GM23338 (cell line): ENCODE data around the gene FAHD1. TPM values are rescaled to one million over a fixed set of nuclear protein-coding genes. Genes with fewer than 3 reads are reported as not detected.

ENCODE experiments used
- ATAC-seq: fragments of 200-7000 bp; cut with Tn5 transposase; 3 replicates; pipeline ENCODE4 v1.9.1; 2020
- DNase-seq: peaks from one replicate; pipeline ENCODE4 v3.0.0-alpha.2; 2015; ENCODE audit warnings: low spot score
- H2AFZ ChIP-seq: fragments of 200-600 bp; sonication (generic); 2 replicates; pipeline ENCODE4 v1.8.0; 2016; ENCODE audit warnings: antibody characterized with exemption, mild to moderate bottlenecking, moderate library complexity
- H3F3A ChIP-seq: fragments of 200-600 bp; sonication (generic); replicated peaks from 2 replicates; pipeline ENCODE4 v1.8.0; 2017; ENCODE audit warnings: antibody characterized with exemption, mixed run types, low read depth
- H3K27ac ChIP-seq: fragments of 200-600 bp; sonication (generic); 2 replicates; pipeline ENCODE4 v1.6.1; 2016; ENCODE audit warnings: low read depth
- H3K27me3 ChIP-seq: fragments of 200-600 bp; sonication (generic); 2 replicates; pipeline ENCODE4 v1.8.0; 2016; ENCODE audit warnings: mild to moderate bottlenecking, mixed run types, moderate library complexity; ENCODE audit not compliant: insufficient read depth
- H3K36me3 ChIP-seq: fragments of 200-600 bp; sonication (generic); 2 replicates; pipeline ENCODE4 v1.8.0; 2016; ENCODE audit warnings: mild to moderate bottlenecking; ENCODE audit not compliant: insufficient read depth
- H3K4me1 ChIP-seq: fragments of 200-600 bp; sonication (generic); 2 replicates; pipeline ENCODE4 v1.8.0; 2016; ENCODE audit warnings: mild to moderate bottlenecking, moderate library complexity; ENCODE audit not compliant: insufficient read depth
- H3K4me2 ChIP-seq: fragments of 200-600 bp; sonication (generic); 2 replicates; pipeline ENCODE4 v1.7.1; 2017; ENCODE audit warnings: mixed run types
- H3K4me3 ChIP-seq: fragments of 200-600 bp; sonication (generic); 2 replicates; pipeline ENCODE4 v1.6.1; 2016; ENCODE audit warnings: mixed run types
- H3K79me2 ChIP-seq: fragments of 200-600 bp; sonication (generic); replicated peaks from 2 replicates; pipeline ENCODE4 v1.8.0; 2017; ENCODE audit warnings: mild to moderate bottlenecking; ENCODE audit not compliant: insufficient read depth
- H3K9me2 ChIP-seq: fragments of 200-600 bp; sonication (generic); 2 replicates; pipeline ENCODE4 v1.8.0; 2017; ENCODE audit not compliant: insufficient read depth
- H4K20me1 ChIP-seq: fragments of 200-600 bp; sonication (generic); replicated peaks from 2 replicates; pipeline ENCODE4 v1.8.0; 2017; ENCODE audit warnings: mild to moderate bottlenecking; ENCODE audit not compliant: insufficient read depth
- H3K27ac Mint-ChIP-seq: 2 replicates; pipeline ENCODE4 v1.8.0; 2020; ENCODE audit warnings: inconsistent platforms, mild to moderate bottlenecking, moderate library complexity, mixed read lengths
- H3K27me3 Mint-ChIP-seq: 3 replicates; pipeline ENCODE4 v1.8.0; 2022; ENCODE audit warnings: low read depth, mild to moderate bottlenecking, moderate library complexity, mixed read lengths, inconsistent platforms; ENCODE audit not compliant: insufficient read depth, poor library complexity
- H3K36me3 Mint-ChIP-seq: 3 replicates; pipeline ENCODE4 v1.8.0; 2021; ENCODE audit warnings: low read depth, mild to moderate bottlenecking, inconsistent platforms, moderate library complexity, mixed read lengths
- H3K4me1 Mint-ChIP-seq: 3 replicates; pipeline ENCODE4 v1.8.0; 2020; ENCODE audit warnings: mild to moderate bottlenecking, inconsistent platforms, mixed read lengths
- H3K4me3 Mint-ChIP-seq: 3 replicates; pipeline ENCODE4 v1.8.0; 2021; ENCODE audit warnings: moderate library complexity, mild to moderate bottlenecking, inconsistent platforms, mixed read lengths
- H3K9me3 Mint-ChIP-seq: 3 replicates; pipeline ENCODE4 v1.8.0; 2020; ENCODE audit warnings: moderate library complexity, mild to moderate bottlenecking, inconsistent platforms, mixed read lengths
- CREB1 ChIP-seq: fragments of 250-450 bp; sonication (Bioruptor Pico); IDR thresholded peaks from 2 replicates; pipeline ENCODE4 v1.5.0; 2020; ENCODE audit warnings: low read depth, mild to moderate bottlenecking, moderate library complexity
- ETS1 ChIP-seq: IDR thresholded peaks from 2 replicates; pipeline ENCODE4 v1.6.1; 2016; ENCODE audit warnings: antibody characterized with exemption
- NANOG ChIP-seq: IDR thresholded peaks from 2 replicates; pipeline ENCODE4 v1.6.1; 2016; ENCODE audit warnings: antibody characterized with exemption, borderline replicate concordance
- POLR2AphosphoS5 ChIP-seq: IDR thresholded peaks from 2 replicates; pipeline ENCODE4 v1.6.1; 2016; ENCODE audit warnings: antibody characterized with exemption, low read depth
- ZNF331 ChIP-seq: fragments of 250-450 bp; sonication (Bioruptor Pico); IDR thresholded peaks from 2 replicates; pipeline ENCODE4 v1.5.0; 2020; ENCODE audit warnings: low read depth, mild to moderate bottlenecking, moderate library complexity
- ZNF462 ChIP-seq: fragments of 250-450 bp; sonication (Bioruptor Pico); IDR thresholded peaks from 2 replicates; pipeline ENCODE4 v1.5.0; 2020; ENCODE audit warnings: mild to moderate bottlenecking, moderate library complexity
- polyA plus RNA-seq: library from polyadenylated mRNA; unstranded; fragments of >200 nt; fragmentation: Nextera tagmentation; extraction: Ambion mirVana; gene quantifications from 2 replicates; pipeline ENCODE4 v1.2.1, GENCODE V29; 2016
- total RNA-seq: library from RNA; depleted of rRNA; stranded (reverse); fragments of >200 nt; shearing (Covaris generic); gene quantifications from 2 replicates; pipeline ENCODE4 v1.2.3, GENCODE V29; 2014

Gene FAHD1
- total and polyA plus RNA-seq, 2 experiments from 2014 or later = 21.0 to 23.9 TPM

- no peak overlapping the region for H3K27ac ChIP-seq
- peaks cover 16% of the 10 kb centered on the region; the same call in 2 of the 3 replicates for H3K36me3 Mint-ChIP-seq
- H3K27me3 ChIP-seq = no peaks in the 10 kb centered on the region
- no peaks in the 10 kb centered on the region for H3K36me3 ChIP-seq
- no peak for DNase-seq
- H3K27ac Mint-ChIP-seq = no peak overlapping the region
- peaks cover 19% of the 10 kb centered on the region; the same call in 1 of the 2 replicates for H4K20me1 ChIP-seq
- 0 out of 2 replicates have a peak, but pooled peaks cover 3% of the 10 kb centered on the region for H3F3A ChIP-seq
- peaks cover 7% of the 10 kb centered on the region; the same call in 1 of the 3 replicates for H3K9me3 Mint-ChIP-seq
- no peak for TF ChIP-seq ZNF462 (CRISPR knock-in tag)
- TF ChIP-seq POLR2AphosphoS5 = peak; percentile 31; the same call in 1 of the 2 replicates
- no peak for TF ChIP-seq NANOG
- no peak for TF ChIP-seq ZNF331 (CRISPR knock-in tag)
- no peak for TF ChIP-seq ETS1
- no peak for TF ChIP-seq CREB1 (CRISPR knock-in tag)
- H3K27me3 Mint-ChIP-seq = peaks cover 31% of the 10 kb centered on the region
- H3K4me2 ChIP-seq = no peak overlapping the region
- ATAC-seq = no peak
- H3K79me2 ChIP-seq = peaks cover 21% of the 10 kb centered on the region
- H2AFZ ChIP-seq = no peak overlapping the region
- H3K9me2 ChIP-seq = no peaks in the 10 kb centered on the region
- H3K4me1 Mint-ChIP-seq = peaks cover 5% of the 10 kb centered on the region
- no peak overlapping the region for H3K4me3 ChIP-seq
- peak overlapping the region; percentile 86; the same call in 1 of the 3 replicates for H3K4me3 Mint-ChIP-seq
- peaks cover 4% of the 10 kb centered on the region; the same call in 1 of the 2 replicates for H3K4me1 ChIP-seq
Observed at GRCh38 chr16:1779741-1780676, 47.0 kb upstream of the FAHD1 start.
